Stimulated activated CD4-positive, alpha-beta T cell treated with anti-CD3 and anti-CD28 coated beads, Interleukin-12 subunit alpha, Interleukin-12 subunit beta, amount 100 ng/mL, for 24 hours (primary cell): Measurements from ENCODE around the gene XYLB.
"Not testable (repeated sequence)": the region's sequence is repeated elsewhere in the genome, so short reads cannot be mapped to it uniquely, and the experiment has no call there.

ENCODE experiments used
- DNase-seq, 2 experiments: peaks; one replicate each; pipeline ENCODE4 v3.0.0-alpha.2; 2020; ENCODE audit warnings: low read depth in 2 of 2

Gene XYLB

DNA sequence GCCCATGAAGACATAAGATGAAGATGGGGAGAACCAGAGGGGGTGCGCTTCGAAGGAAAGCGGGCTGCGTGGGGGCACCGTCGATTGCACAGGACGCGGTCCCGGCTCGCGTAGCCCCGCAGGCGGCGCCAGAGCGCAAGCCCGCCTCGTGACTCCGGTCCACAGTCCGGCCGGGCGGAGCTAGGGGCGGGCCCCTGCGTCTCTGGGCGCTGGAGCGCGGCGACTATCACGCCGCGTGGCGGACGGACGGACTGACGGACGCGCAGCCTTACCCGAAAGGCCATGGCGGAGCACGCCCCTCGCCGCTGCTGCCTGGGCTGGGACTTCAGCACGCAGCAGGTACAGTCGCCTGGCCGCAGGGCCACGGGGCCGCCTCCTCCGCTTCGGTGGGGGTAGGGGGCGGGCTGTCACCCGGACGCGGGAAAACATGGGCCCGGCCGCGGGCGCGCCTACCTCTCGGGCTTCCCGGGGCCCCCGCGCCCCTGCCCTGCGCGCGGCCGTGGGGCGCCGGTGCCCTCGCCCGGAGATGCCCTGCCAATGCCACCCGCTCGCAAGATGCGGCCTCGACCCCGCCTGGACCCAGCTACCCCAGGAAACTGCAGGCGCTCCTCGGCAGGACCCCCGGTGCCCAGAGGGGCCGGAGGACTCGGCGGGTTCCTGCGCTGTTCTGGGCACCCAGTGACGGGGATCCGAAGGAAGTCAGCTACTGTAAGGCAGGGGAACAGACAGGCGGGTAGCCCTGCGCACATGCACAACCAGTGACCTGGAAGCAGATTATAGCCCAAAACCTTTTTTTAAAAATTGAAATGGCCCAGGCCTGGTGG, at the start of gene XYLB:
Gene XYLB, plus strand, starts transcription at position 199 of the 824 bp plus-strand sequence. Its CDS starts 84 bp downstream, at position 283.
- peak; percentile 51 to 81 for DNase-seq

DNA sequence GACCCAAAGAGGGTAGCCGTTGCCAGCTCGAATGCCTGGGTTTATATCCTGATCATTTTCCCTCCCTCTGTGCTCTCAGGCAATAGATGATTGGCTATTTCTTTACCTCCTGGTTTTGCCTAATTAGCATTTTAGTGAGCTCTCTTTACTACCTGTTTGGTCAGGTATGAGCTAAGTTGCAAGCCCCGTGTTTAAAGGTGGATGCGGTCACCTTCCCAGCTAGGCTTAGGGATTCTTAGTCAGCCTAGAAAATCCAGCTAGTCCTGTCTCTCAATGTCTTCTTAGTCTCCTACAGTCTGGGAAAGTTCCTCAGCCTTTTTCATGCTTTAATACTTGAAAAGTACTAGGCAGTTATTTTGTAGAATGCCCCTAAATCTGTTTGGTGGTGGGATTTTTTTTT, 49.5 kb upstream of the XYLB start:
- not testable (repeated sequence) for DNase-seq

DNA sequence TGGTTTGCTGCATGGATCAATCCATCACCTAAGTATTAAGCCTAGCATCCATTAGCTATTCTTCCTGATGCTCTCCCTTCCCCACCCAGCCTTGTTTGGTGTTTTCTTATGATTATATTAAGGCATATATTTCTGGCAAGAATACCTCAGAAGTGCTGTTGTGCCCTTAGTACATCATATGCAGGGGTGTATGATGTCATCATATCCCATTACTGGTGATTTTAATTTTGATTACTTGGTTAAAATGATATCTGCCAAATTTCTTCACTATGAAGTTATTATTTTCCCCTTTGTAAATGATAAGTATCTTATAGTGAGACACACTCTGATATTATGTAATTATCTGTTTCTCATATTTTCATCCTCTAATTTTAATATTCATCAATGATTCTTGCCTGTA, 49.0 kb upstream of the XYLB start:
- DNase-seq, result no peak

DNA sequence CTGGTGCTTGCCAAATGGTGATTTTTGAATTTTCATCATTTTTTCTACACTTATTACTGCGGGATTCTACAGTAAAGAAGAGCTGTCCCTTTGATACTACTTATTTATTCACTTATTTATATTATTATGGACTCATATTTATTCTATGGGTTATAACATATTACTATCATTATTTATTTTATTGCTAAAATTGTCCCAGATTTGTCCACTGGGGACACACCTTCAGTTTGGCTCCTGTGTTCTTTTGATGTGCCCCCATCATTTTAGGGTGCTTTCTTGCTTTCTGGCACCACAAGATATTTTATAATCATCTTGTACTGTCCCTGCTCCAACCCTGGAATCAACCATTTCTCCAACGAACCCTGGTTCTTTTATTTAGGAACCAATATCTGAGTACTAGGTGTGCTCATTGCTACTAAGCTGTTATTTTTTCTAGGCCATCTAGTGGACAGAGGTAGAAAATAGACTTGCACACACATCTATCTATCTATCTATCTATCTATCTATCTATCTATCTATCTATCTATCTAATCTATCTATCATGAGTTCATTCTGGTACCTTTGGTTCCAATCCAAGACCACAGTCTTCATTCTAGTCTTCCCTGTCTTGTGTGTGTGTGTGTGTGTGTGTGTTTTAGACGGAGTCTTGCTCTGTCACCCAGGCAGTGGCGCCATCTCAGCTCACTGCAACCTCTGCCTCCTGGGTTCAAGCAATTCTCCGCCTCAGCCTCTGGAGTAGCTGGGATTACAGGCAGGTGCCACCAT, 48.5 kb upstream of the XYLB start:
- no peak for DNase-seq

DNA sequence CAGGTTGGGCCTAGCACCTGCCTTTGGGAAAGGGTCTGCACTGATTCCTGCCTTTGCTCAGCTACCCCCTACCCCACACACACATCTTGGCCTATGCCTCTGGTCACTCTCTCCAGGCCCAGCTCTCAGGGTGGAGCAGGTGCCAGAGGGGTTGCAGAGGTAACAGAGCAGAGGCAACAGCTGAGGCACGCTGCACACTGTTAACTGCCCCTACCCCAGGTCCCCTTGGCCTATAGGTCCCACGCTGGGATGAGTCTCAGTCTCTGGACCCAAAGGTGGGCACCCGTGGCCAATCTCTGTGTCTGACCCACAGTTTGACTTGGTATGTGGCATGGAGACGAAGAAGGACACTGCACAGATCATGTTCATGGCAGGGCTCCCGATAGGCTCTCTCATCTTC, 39.6 kb upstream of the XYLB start:
- DNase-seq, result no peak

DNA sequence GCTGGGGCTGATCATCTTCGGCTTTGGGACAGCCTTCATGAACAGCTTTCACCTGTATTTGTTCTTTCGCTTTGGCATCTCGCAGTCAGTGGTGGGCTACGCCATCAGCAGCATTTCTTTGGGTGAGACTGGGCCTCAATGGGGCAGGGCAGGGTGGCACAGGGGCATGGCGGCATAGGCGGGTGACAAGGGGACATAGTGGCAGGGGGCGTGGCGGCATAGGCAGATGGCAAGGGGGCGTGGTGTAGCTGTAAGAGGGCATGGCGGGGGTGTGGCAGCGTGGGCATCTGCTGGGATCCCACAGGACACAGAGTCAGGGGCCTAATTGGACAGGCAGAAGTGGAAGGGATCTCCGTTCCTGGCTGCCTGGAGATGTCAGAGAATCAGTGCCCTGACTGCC, 39.0 kb upstream of the XYLB start:
- no peak for DNase-seq

DNA sequence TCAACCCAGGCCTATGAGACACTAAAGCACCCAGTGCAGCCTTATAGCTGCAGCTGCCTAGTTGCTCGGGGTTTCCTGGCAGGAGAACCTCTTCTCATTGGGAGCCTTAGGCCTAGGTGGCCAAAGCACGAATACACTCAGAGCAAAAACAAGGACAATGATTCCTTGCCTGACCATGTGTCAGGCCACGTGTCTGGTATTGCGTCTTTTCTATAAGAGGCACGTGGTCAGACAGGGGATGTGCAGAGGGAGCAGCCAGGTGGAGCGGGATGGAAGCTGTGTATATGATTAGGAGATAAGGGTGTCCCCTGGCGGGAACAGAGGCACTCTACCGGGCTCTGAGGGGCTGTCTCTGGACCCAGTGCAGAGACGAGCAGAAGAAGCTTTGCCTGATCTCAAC, 38.1 kb upstream of the XYLB start:
- no peak for DNase-seq

DNA sequence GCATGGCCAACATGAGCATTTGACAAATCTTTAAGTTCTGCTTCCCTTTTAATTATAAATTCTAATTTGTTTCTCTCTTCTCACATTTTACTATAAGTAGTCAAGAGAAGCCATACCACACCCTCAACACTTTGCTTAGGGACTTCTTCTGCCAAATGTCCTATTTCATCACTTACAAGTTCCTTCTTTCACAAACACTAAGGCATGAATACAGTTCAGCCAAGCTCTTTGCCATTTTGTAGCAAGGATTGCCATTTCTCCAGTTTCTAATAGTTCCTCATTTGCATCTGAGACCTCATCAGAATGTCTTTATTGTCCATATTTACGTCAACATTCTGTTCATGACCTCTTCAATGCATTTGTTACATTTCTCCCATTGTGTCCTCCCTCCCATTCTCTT, 35.1 kb upstream of the XYLB start:
- DNase-seq, result no peak

DNA sequence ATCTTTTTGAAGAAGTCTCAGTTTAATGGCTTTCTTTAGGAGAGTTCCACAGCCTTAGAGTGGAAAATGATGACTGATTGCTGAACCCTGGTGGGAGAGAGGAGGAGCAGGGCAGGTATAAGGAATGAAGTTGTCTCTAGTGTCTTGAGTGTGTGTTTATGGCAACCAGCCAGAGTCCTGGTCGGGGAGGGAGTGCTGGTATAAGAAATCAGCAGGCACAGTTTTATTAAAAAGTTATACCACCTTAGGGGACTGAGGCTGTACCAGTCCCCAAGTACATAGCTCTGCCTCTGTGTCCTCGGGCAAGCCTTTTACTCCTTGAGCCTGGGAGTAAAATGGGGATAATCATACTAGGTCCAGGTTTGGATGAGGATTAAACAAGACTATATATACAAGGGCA, 34.6 kb upstream of the XYLB start:
- no peak for DNase-seq

DNA sequence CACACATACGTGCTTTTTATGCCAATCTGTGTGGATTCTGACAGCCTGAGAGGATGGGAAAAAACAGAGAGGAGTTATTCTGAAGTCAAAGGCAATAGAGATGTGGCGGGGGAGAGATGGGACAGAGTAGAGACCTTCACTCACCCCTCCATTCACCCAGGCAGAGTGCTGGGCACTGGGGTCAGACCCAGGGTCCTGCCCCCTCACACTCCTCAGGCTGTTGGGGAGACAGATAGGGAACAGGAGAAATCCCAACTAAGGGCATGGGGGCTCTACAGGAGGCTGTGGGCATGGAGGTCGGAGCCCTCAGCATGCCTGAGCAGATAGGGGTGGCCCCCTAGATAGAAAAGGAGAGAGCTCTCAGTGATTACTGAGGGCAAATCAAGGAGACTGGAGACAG, 34.2 kb upstream of the XYLB start:
- no peak for DNase-seq

DNA sequence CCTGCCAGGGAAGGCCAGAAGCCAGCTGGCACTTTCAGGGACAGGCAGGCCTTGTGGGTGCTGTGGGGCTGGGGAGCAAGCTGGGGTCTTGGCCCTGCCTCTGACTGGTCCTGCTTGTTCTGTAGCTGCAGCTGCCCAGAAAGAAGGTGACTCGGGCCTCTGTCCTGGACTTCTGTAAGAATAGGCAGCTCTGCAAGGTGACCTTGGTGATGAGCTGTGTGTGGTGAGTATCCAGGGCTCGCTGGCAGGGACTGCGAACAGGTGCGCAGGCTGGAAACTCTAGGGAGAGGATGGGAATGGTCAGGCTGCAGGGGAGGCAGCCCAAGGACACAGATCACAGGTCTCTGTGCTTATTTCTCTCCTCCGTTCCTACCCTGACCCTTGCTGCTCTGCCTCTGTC, 33.3 kb upstream of the XYLB start:
- DNase-seq, result no peak

DNA sequence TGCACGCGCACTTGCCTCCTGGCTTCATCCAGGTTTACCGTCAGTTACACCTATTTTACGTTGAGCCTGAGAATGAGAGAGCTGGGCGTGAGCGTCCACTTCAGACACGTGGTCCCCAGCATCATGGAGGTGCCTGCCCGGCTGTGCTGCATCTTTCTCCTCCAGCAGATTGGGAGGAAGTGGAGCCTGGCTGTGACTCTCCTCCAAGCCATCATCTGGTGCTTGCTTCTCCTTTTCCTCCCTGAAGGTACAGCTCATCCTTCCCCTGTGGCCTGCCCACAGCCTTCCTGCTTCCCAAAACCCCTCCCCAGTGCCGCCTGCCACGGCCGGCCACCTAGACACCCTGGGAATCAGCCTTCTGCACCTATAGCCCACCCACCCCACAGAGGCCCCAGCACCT, 32.9 kb upstream of the XYLB start:
- no peak for DNase-seq

DNA sequence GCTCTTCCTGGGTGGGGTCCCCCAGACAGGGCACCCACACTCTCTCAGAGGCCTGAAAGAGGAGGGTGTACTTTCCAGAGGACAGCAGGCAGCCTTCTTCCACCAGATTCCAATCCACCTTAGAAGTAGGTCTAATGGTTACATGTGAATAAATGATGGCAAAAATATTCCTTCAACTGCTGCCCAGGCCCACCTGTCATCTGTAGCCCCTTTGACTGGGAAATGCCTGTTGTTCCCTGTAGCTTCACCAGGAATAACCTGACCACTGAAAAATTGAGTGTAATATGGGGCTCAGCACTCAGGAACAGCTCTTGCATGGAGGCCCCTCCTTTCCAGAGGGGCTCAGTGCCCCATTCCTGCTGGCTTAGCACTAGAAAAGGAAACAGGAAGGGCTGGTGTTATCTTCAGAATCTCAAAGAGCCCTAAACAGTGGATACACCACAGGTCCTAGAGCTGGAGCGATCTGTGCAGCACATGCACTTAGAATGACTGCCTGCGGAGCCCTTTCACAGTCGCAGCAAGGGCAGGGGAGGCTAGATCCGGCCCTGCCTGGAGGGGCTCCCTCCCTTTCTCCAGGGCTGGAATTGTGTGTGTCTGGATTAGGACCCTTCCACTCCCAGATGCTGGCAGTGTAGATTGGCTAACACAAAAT, 32.3 kb upstream of the XYLB start:
- no peak for DNase-seq

DNA sequence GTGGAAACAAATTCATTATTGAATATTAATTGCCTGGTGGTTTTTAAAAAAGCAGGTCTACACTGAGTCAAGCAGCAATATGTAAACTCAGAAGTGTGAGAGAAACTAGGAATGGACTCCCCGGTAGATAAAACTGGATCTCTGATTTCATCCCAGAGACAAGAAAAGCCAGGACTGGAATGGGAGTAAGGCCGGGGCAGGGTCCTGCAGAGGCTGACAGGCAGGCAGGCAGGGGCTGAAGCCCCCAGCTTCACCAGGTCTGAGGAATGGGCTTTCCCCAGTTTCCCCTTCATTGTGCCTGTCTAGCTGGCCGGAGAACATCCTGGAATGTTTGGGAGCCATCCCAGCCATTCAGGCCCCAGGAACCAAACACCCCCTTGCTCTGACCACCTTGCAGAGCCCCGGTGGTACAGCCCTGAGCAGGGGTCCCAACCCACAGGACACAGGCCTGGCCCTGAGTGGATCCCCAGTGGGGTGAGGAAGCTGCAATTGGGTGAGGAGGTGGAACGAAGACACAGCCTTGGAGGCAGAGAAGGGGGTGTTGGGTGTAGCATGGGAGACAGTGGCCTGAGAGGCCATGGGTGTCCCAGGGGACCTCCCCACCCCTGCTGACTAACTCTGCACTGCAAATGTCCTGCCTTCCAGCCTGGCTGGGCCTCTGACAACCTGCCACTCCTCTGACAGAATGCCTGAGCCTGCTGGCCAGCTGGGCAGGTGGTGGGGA, 31.7 kb upstream of the XYLB start:
- no peak for DNase-seq

DNA sequence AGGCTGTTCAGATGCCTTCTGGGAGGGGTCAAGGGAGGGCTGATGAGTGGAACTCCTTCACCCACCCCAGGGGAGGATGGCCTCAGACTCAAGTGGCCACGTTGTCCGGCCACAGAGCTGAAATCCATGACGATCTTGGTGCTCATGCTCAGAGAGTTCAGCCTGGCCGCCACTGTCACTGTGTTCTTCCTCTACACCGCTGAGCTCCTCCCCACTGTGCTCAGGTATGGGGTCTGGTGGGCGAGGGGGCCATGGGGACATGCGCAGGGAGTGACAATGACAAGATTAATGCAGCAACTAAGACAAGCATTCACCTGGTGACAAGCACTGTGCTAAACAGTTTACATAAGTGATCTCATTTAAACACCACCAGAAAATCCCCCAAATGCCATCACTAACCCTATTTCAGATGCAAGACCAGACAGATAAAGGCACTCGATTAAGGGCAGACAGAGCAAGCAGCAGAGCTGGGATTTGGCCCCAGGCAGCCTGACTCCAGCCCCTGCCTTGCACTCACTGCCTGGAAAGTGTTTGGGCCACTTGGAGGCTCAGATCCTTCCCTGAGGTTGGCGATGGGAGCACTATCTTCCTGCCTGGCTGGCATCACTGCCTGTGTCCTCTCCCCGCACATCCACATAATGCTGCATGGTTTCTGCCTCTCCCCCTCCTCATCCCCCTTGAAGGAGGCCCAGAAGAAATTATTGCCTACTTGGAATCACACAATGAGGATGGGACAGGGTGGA, 30.9 kb upstream of the XYLB start:
- no peak for DNase-seq

DNA sequence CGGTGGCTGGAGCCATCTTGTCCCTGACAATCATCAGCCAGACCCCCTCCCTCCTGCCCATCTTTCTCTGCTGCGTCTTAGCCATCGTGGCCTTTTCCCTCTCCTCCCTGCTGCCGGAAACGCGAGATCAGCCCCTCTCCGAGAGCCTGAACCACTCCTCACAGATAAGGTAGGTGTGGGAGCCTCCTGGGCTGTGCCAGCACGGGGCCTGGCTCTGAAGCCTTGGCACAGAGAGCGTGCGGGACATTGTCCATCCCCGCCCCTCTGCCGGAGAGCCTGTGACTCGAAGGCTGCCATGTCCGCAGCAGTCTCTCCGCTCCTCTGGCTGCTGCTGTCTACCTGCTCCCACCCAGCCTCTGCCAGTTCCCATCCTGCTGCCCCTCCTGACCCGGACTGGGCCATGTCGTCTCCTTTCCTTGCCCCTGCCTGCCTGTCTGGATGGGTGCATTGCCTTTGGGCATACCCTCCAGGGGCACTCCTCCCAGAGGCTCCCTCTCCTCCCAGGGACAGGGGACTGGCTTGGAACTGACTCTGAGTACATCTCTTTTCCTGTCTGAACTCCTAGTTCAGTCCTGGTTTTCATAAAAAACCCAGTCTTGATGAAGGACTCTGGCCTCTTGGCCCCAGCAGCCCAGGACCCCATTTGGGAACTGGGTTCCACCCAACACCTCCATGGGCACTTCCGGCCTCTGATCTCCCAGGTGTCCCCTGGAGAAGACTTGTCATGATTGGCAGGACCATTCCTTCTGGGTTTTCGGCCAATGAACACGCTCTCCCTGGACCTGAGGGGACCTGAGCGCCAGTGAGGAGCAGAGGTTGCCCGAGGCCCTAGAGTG, 30.0 kb upstream of the XYLB start:
- DNase-seq, result no peak

DNA sequence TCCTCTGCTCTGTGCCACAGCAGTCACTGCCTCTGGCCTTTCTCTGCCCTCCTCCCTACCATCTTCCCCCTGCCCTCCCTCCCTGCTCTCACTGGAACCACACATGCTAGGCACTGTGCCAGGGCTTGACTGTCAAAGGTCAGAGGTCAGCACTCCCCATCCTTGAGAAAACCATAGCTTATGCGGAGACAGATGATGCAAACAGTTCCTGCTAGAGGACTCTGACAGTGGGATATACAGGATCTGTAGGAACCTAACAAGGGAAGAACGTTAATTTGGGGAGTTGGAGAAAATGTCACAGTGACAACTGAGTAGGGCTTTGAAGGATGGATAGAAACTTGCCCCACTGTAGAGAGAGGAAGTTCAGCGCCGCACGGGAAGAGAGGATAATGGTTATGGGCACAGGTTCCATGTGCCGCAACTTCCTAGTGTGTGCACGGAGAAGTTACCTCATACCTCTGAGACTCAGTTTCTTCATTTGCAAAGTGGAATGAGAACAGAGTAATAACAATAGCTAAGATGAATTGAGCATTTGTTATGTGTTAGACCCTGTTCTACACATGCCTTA, 29.3 kb upstream of the XYLB start:
- no peak for DNase-seq

DNA sequence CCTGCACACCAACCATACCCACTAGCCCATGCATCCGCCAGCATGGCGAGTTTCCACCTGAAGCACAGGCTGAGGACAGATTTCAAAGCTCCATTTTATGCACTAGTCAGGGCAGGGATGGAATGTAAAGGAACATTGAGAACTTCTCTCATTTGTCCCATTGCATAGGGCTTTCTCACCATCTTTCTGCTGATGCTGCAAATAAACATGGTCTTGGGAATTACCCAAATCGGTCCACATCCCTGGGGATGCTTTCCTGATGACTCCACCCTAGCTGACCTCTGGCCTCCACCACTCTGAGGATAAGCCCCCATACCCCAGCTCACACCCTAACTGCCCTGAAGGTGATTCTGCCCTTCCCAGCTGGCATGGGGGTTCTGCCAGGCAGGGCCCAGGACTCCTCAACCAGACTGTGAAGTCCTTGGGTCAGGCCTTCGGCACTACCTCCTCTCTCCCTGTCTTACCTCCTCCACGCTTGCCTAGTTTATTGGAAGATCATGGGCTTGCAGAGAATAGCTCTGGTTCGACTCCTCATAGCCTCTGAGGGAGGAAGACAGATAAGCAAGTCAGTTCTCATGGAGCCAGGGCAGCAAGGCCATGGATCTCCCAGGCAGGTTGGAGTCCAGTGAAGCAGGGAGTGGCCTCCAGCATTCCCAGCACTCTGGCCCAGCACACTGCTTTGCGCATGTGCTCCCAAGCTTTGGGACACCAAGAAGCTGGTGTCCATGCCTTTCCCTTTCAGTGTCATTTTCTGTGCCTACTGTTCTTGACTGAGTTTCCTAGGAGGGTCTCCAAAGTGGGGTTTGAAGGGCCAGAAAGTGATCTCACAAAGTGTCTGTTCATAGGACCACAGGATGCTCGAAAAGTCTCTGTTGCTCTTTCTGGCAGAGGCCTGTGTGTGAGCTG, 27.6 kb upstream of the XYLB start:
- DNase-seq, result no peak

DNA sequence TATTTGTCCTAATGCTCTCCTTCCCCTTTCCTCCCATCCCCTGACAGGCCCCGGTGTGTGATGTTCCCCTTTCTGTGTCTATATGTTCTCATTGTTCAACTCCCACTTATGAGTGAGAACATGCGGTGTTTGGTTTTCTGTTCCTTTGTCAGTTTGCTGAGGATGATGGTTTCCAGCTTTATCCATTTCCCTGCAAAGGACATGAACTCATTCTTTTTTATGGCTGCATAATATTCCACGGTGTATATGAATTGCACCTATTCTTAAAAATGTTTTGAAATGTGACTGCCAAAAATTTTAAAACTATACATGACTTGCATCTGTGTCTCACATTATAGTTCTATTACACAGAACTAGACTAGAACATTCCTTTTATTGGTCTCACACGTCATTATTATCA, 25.9 kb upstream of the XYLB start:
- not testable (repeated sequence) for DNase-seq
